K562 (cell line): Measurements from ENCODE around the gene STUM. TPM values are rescaled to one million over a fixed set of nuclear protein-coding genes. Genes with fewer than 3 reads are reported as not detected.

Experiments
- ATAC-seq: fragments of 200-7000 bp; cut with Tn5 transposase; 3 replicates; pipeline ENCODE4 v1.9.1; 2020; ENCODE audit warnings: moderate library complexity
- BruUV-seq: library from RNA; stranded (reverse); fragments of 400-500 nt; replicated peaks from 2 replicates; lab custom pipeline; 2021; lab: Mats Ljungman, UMichigan
- CTCF ChIA-PET: fragments of 300-600 bp; formaldehyde crosslinking; extraction: SDS; loops from one replicate; lab custom pipeline; 2021; ENCODE audit warnings: low intra/inter-chr PET ratio; lab: Yijun Ruan, JAX
- POLR2A ChIA-PET: fragments of 300-600, 350-650 bp; sonication (Branson Sonifier 250); formaldehyde crosslinking; extraction: SDS; loops from one replicate; lab custom pipeline; 2021; ENCODE audit warnings: antibody characterized with exemption, inconsistent platforms; lab: Yijun Ruan, JAX
- DNase-seq, 4 experiments: peaks; one replicate each; pipeline versions ENCODE4 v3.0.0 to v3.0.0-alpha.2; 2011 to 2018; ENCODE audit warnings: low spot score in 3 of 4, mixed read lengths in 3 of 4; ENCODE audit errors: extremely low read depth in 1 of 4
- FAIRE-seq: peaks from 2 replicates; lab custom pipeline; 2011; peaks lifted over from hg19 to GRCh38; lab: Jason Lieb, UNC
- H2AFZ ChIP-seq: 2 replicates; pipeline ENCODE4 v1.6.0; 2011; ENCODE audit warnings: low read depth, low read length, control low read depth, inconsistent platforms
- H3K27ac ChIP-seq: fragments of 200-600 bp; 3 replicates; pipeline ENCODE4 v1.8.0; 2011; ENCODE audit warnings: low read depth, mild to moderate bottlenecking, control low read depth, inconsistent platforms, low read length, moderate library complexity, mixed read lengths; ENCODE audit errors: extremely low read depth
- H3K27me3 ChIP-seq, 2 experiments: fragments of 300-600 bp in 1 of 2; 2 replicates in 1 of 2; 3 replicates in 1 of 2; pipeline versions ENCODE4 v1.6.0 to v1.8.0; 2011; ENCODE audit warnings: inconsistent platforms in 2 of 2, low read length in 2 of 2, mild to moderate bottlenecking in 1 of 2, mixed read lengths in 1 of 2, moderate library complexity in 1 of 2; ENCODE audit not compliant: control insufficient read depth in 2 of 2, insufficient read depth in 2 of 2
- H3K36me3 ChIP-seq: fragments of 300-600 bp; 3 replicates; pipeline ENCODE4 v1.8.0; 2011; ENCODE audit warnings: mild to moderate bottlenecking, low read length, inconsistent platforms; ENCODE audit not compliant: control insufficient read depth, insufficient read depth
- H3K4me1 ChIP-seq, 2 experiments: fragments of 200-600 bp in 1 of 2; replicated peaks in 1 of 2; 2 replicates in 1 of 2; 3 replicates in 1 of 2; pipeline versions ENCODE4 v1.5.1 to v1.8.0; 2011; ENCODE audit warnings: inconsistent platforms in 2 of 2, low read length in 2 of 2, mild to moderate bottlenecking in 1 of 2, mixed read lengths in 1 of 2, moderate library complexity in 1 of 2; ENCODE audit not compliant: control insufficient read depth in 2 of 2, insufficient read depth in 2 of 2
- H3K4me2 ChIP-seq: 2 replicates; pipeline ENCODE4 v1.6.1; 2011; ENCODE audit warnings: low read length, control low read depth, inconsistent platforms, mixed read lengths; ENCODE audit not compliant: insufficient read depth
- H3K4me3 ChIP-seq: fragments of 200-600 bp; sonication (generic), shearing (Covaris generic); 2 replicates; pipeline ENCODE4 v1.5.1; 2016; ENCODE audit warnings: control low read depth, inconsistent platforms
- H3K79me2 ChIP-seq: fragments of 200-600 bp; 3 replicates; pipeline ENCODE4 v1.8.0; 2011; ENCODE audit warnings: low read length, inconsistent platforms; ENCODE audit not compliant: control insufficient read depth, insufficient read depth
- H3K9ac ChIP-seq, 2 experiments: 2 replicates each; pipeline versions ENCODE4 v1.6.0 to v1.6.1; 2011; ENCODE audit warnings: low read depth in 2 of 2, low read length in 2 of 2, control low read depth in 1 of 2, inconsistent platforms in 1 of 2, mild to moderate bottlenecking in 1 of 2, mixed read lengths in 1 of 2; ENCODE audit not compliant: insufficient read depth in 1 of 2
- H3K9me1 ChIP-seq: one replicate; pipeline ENCODE4 v1.6.0; 2011; ENCODE audit warnings: inconsistent platforms, mild to moderate bottlenecking, low read length, moderate library complexity; ENCODE audit not compliant: control insufficient read depth, insufficient read depth
- H3K9me3 ChIP-seq: replicated peaks from 2 replicates; pipeline ENCODE4 v1.5.1; 2011; ENCODE audit warnings: low read depth, low read length, inconsistent platforms; ENCODE audit not compliant: control insufficient read depth, insufficient read depth
- H4K20me1 ChIP-seq: replicated peaks from 2 replicates; pipeline ENCODE4 v1.6.1; 2011; ENCODE audit warnings: low read length, inconsistent platforms, mixed read lengths; ENCODE audit not compliant: control insufficient read depth, insufficient read depth
- CEBPZ ChIP-seq: fragments of 150-350 bp; IDR thresholded peaks from 2 replicates; pipeline ENCODE4 v1.6.1; 2014; ENCODE audit warnings: low read depth, mild to moderate bottlenecking, low read length, borderline replicate concordance
- HOMEZ ChIP-seq: fragments of 250-450 bp; sonication (Bioruptor Pico); IDR thresholded peaks from 2 replicates; pipeline ENCODE4 v1.4.0; 2020; ENCODE audit warnings: mild to moderate bottlenecking, moderate library complexity
- LEF1 ChIP-seq: fragments of 450-650 bp; IDR thresholded peaks from 2 replicates; pipeline ENCODE4 v1.6.1; 2016; ENCODE audit warnings: mild to moderate bottlenecking
- MEIS2 ChIP-seq: fragments of 450-650 bp; IDR thresholded peaks from 2 replicates; pipeline ENCODE4 v1.6.1; 2014; ENCODE audit warnings: mild to moderate bottlenecking; ENCODE audit not compliant: partially characterized antibody
- NFIC ChIP-seq: fragments of 450-650 bp; IDR thresholded peaks from 2 replicates; pipeline ENCODE4 v1.6.1; 2017; ENCODE audit warnings: mild to moderate bottlenecking, inconsistent platforms
- SMAD2 ChIP-seq: fragments of 150-350 bp; IDR thresholded peaks from 2 replicates; pipeline ENCODE4 v1.6.1; 2014; ENCODE audit warnings: low read depth, mild to moderate bottlenecking, low read length
- TOE1 ChIP-seq, 2 experiments: fragments of 450-650 bp in 1 of 2; sonication (generic) in 1 of 2; formaldehyde crosslinking in 1 of 2; IDR thresholded peaks; 2 replicates each; pipeline versions ENCODE4 v1.7.1 to v1.8.0; 2016 to 2022; ENCODE audit warnings: borderline replicate concordance in 2 of 2, mild to moderate bottlenecking in 2 of 2, antibody characterized with exemption in 1 of 2, inconsistent platforms in 1 of 2, low read depth in 1 of 2, missing genetic modification reagents in 1 of 2, moderate library complexity in 1 of 2
- WGBS: fragments of 100-300 bp; shearing (Covaris generic); methylation state at CpG from one replicate; pipeline ENCODE4 v1.1.6; 2016; ENCODE audit warnings: low coverage, mixed read lengths; ENCODE audit not compliant: insufficient coverage; ENCODE audit errors: missing lambda C conversion rate; 5-methylcytosine and 5-hydroxymethylcytosine counted together
- in situ Hi-C: fragments of 300-500 bp; cut with MboI; formaldehyde crosslinking; loops from 4 replicates; pipeline ENCODE4 v1.15.0; 2018; ENCODE audit warnings: inconsistent platforms, mixed read lengths
- intact Hi-C: fragments of 100-400 bp; cut with micrococcal nuclease; formaldehyde crosslinking; loops from 2 replicates; pipeline ENCODE4 v1.14.2; 2022
- polyA plus RNA-seq, 8 experiments: library from polyadenylated mRNA; depleted of rRNA in 4 of 8; stranded (reverse) in 5 of 8; unstranded in 3 of 8; fragments of >200 nt; fragmentation: Nextera tagmentation in 2 of 8; fragmentation: Illumina TruSeq in 1 of 8; extraction: Ambion mirVana in 2 of 8; extraction: Trizol in 1 of 8; gene quantifications; 2 replicates each; pipeline versions ENCODE4 v1.2.1 to v1.2.3, GENCODE V29; 2011 to 2014; ENCODE audit warnings: inconsistent platforms in 1 of 8, missing spikeins in 1 of 8
- total RNA-seq, 7 experiments: library from RNA; depleted of rRNA in 6 of 7; stranded (reverse); fragments of >200 nt in 6 of 7; fragmentation: Illumina TruSeq in 2 of 7; extraction: Trizol in 2 of 7; gene quantifications; 2 replicates each; pipeline versions ENCODE4 v1.2.1 to v1.2.3, GENCODE V29; 2011 to 2021; ENCODE audit warnings: low replicate concordance in 1 of 7

The STUM gene
- total and polyA plus RNA-seq, 9 of the 15 experiments (the other 6 are each of a cell fraction or from before 2014, with no cell fraction given): not detected

- no peak for ATAC-seq
- Histone ChIP-seq H3K4me2 (no peak overlapping the region), H3K9me1 (no peaks in the 10 kb centered on the region), H4K20me1 (no peaks in the 10 kb centered on the region), H3K4me1 (peaks cover 0 to 18% of the 10 kb centered on the region in 2 experiments; a peak in 3 of 5 replicates), H3K9ac (no peak overlapping the region), H3K9me3 (no peaks in the 10 kb centered on the region), H2AFZ (no peak overlapping the region), H3K27me3 (peaks cover 24 to 50% of the 10 kb centered on the region in 2 experiments; a peak in 4 of 5 replicates), H3K79me2 (no peaks in the 10 kb centered on the region), H3K4me3 (no peak overlapping the region), H3K27ac (no peak overlapping the region), H3K36me3 (no peaks in the 10 kb centered on the region)
- ChIA-PET CTCF (no interaction called here), POLR2A (interaction anchor here (0.6 kb wide), 1 partner anchor 18 kb away, joined by 3 read pairs; no protein-coding TSS in a partner anchor)
- 0% methylated on average over 2 of the region's 2 CpGs for WGBS
- TF ChIP-seq TOE1 (IDR thresholded peaks at IDR 0.05; ENCODE audit: borderline replicate concordance) (no peak), TOE1 (CRISPR knock-in tag; IDR thresholded peaks at IDR 0.05; ENCODE audit: borderline replicate concordance, low read depth) (no peak), NFIC (0 out of 2 replicates have a peak, but pooled peaks have one; percentile 7)
- intact Hi-C loops (no loop called here), in situ Hi-C loops (no loop called here)
- no peak for FAIRE-seq
- DNase-seq: no peak
- BruUV-seq: no TSS peak
Observed at GRCh38 chr1:226551299-226551698, 2.7 kb downstream of the STUM start.

- Histone ChIP-seq H3K4me2 (no peak overlapping the region), H3K4me3 (no peak overlapping the region), H3K36me3 (no peaks in the 10 kb centered on the region), H3K9me1 (no peaks in the 10 kb centered on the region), H3K4me1 (peaks cover 0 to 18% of the 10 kb centered on the region in 2 experiments; a peak in 3 of 5 replicates), H3K9ac (no peak overlapping the region), H3K27ac (no peak overlapping the region), H3K79me2 (no peaks in the 10 kb centered on the region), H3K9me3 (no peaks in the 10 kb centered on the region), H4K20me1 (no peaks in the 10 kb centered on the region), H3K27me3 (peaks cover 21 to 50% of the 10 kb centered on the region in 2 experiments; a peak in 4 of 5 replicates), H2AFZ (no peak overlapping the region)
- WGBS: 3% methylated on average over 4 of the region's 4 CpGs
- DNase-seq (no peak), ATAC-seq (no peak), FAIRE-seq (no peak)
- no TSS peak for BruUV-seq
- intact Hi-C loops (no loop called here), in situ Hi-C loops (no loop called here)
- CTCF ChIA-PET: no interaction called here
- POLR2A ChIA-PET: no interaction called here
- TF ChIP-seq LEF1 (no peak), SMAD2 (no peak), CEBPZ (no peak), MEIS2 (peak; percentile 50), HOMEZ (CRISPR knock-in tag) (no peak)
Observed at GRCh38 chr1:226552061-226552460, 3.5 kb downstream of the STUM start.
